Testis (tissue), 2 donors: ENCODE results near the gene IL6ST.

Experiments
- CTCF ChIP-seq, 3 experiments: fragments of 450-650 bp in 2 of 3; fragments of 200-600 bp in 1 of 3; sonication (generic) in 1 of 3; IDR thresholded peaks; one replicate each; pipeline ENCODE4 v1.5.1; 2016 to 2019; ENCODE audit warnings: antibody characterized with exemption in 3 of 3, mild to moderate bottlenecking in 2 of 3, moderate library complexity in 1 of 3
- POLR2A ChIP-seq: fragments of 450-650 bp; IDR thresholded peaks from one replicate; pipeline ENCODE4 v1.6.1; 2017; ENCODE audit warnings: antibody characterized with exemption, mild to moderate bottlenecking, moderate library complexity

GRCh38 chr5:55929020-55929799 lies 65.6 kb downstream of the IL6ST start:
- TF ChIP-seq CTCF (IDR thresholded peaks at IDR 0.05) (no peak), POLR2A (no peak)
